HG02759 (cell line): ENCODE data around the gene DOCK10.

Experiments used
- ATAC-seq: cut with Tn5 transposase; IDR thresholded peaks from one replicate; pipeline ENCODE4 v1.9.1; 2021; ENCODE audit warnings: mild to moderate bottlenecking, moderate library complexity; ENCODE audit not compliant: unreplicated experiment

DOCK10 gene

GRCh38 chr2:224798180-224798579, 244.1 kb downstream of the DOCK10 start:
- no peak for ATAC-seq

- no peak for ATAC-seq
Observed at GRCh38 chr2:224796695-224797305, 245.5 kb downstream of the DOCK10 start.

- ATAC-seq, result no peak
Observed at GRCh38 chr2:224793946-224794345, 248.3 kb downstream of the DOCK10 start.

- no peak for ATAC-seq
Observed at GRCh38 chr2:224786848-224787247, 255.4 kb downstream of the DOCK10 start.

GRCh38 chr2:224781400-224781799, 260.9 kb downstream of the DOCK10 start:
- ATAC-seq, result no peak

GRCh38 chr2:224780823-224781222, 261.4 kb downstream of the DOCK10 start:
- ATAC-seq, result no peak

- ATAC-seq, result no peak
Observed at GRCh38 chr2:224780106-224780505, 262.2 kb downstream of the DOCK10 start.

GRCh38 chr2:224778474-224778877, 263.8 kb downstream of the DOCK10 start:
- ATAC-seq, result peak; percentile 67

GRCh38 chr2:224777559-224777930, 264.7 kb downstream of the DOCK10 start:
- no peak for ATAC-seq

- ATAC-seq, result no peak
Observed at GRCh38 chr2:224776795-224777558, 265.3 kb downstream of the DOCK10 start.

GRCh38 chr2:224775647-224776046, 266.6 kb downstream of the DOCK10 start:
- ATAC-seq, result no peak

GRCh38 chr2:224774735-224775134, 267.5 kb downstream of the DOCK10 start:
- ATAC-seq, result no peak

- ATAC-seq, result no peak
Observed at GRCh38 chr2:224772494-224772893, 269.8 kb downstream of the DOCK10 start.

- ATAC-seq, result peak; percentile 66
Observed at GRCh38 chr2:224769489-224769888, 272.8 kb downstream of the DOCK10 start.

GRCh38 chr2:224764565-224765236, 277.6 kb downstream of the DOCK10 start:
- peak; percentile 75 for ATAC-seq

GRCh38 chr2:224757934-224758548, 284.2 kb downstream of the DOCK10 start:
- no peak for ATAC-seq

- ATAC-seq, result no peak
Observed at GRCh38 chr2:224753743-224754540, 288.3 kb downstream of the DOCK10 start.

GRCh38 chr2:224751996-224752698, 290.1 kb downstream of the DOCK10 start:
- peak; percentile 62 for ATAC-seq

GRCh38 chr2:224749136-224749535, 293.1 kb downstream of the DOCK10 start:
- ATAC-seq, result no peak

GRCh38 chr2:224747765-224748164, 294.5 kb downstream of the DOCK10 start:
- no peak for ATAC-seq
